Endothelial cell of umbilical vein (primary cell): ENCODE measurements around the gene ACTG2.

ENCODE experiments used
- JUN ChIP-seq: IDR thresholded peaks from 2 replicates; pipeline ENCODE4 v1.6.1; 2011; ENCODE audit warnings: borderline replicate concordance, low read depth; ENCODE audit not compliant: insufficient read length, insufficient read depth
- POLR2A ChIP-seq: IDR thresholded peaks from 2 replicates; pipeline ENCODE4 v1.6.1; 2012; ENCODE audit warnings: low read depth, mild to moderate bottlenecking, control low read depth, low read length
- POLR2AphosphoS5 ChIP-seq: IDR thresholded peaks from 2 replicates; pipeline ENCODE4 v1.6.1; 2012; ENCODE audit warnings: low read depth, mild to moderate bottlenecking, control low read depth, low read length, moderate library complexity; ENCODE audit not compliant: insufficient read depth
- TF ChIP-seq, protein P1 (sequence below), 2 donors: IDR thresholded peaks; 1 replicate in 1 of 2; 2 replicates in 1 of 2; pipeline ENCODE4 v1.5.1; 2011; ENCODE audit warnings: low read length in 2 of 2, mild to moderate bottlenecking in 2 of 2, moderate library complexity in 2 of 2, control low read depth in 1 of 2, inconsistent platforms in 1 of 2, low read depth in 1 of 2; ENCODE audit not compliant: insufficient read depth in 1 of 2; ENCODE audit errors: extremely low read depth in 1 of 2
- TF ChIP-seq, protein P2 (sequence below): IDR thresholded peaks from 2 replicates; pipeline ENCODE4 v1.6.1; 2011; ENCODE audit not compliant: insufficient read depth, insufficient read length

- no peak for TF ChIP-seq POLR2A
- TF ChIP-seq, protein P1, sequence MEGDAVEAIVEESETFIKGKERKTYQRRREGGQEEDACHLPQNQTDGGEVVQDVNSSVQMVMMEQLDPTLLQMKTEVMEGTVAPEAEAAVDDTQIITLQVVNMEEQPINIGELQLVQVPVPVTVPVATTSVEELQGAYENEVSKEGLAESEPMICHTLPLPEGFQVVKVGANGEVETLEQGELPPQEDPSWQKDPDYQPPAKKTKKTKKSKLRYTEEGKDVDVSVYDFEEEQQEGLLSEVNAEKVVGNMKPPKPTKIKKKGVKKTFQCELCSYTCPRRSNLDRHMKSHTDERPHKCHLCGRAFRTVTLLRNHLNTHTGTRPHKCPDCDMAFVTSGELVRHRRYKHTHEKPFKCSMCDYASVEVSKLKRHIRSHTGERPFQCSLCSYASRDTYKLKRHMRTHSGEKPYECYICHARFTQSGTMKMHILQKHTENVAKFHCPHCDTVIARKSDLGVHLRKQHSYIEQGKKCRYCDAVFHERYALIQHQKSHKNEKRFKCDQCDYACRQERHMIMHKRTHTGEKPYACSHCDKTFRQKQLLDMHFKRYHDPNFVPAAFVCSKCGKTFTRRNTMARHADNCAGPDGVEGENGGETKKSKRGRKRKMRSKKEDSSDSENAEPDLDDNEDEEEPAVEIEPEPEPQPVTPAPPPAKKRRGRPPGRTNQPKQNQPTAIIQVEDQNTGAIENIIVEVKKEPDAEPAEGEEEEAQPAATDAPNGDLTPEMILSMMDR (IDR thresholded peaks at IDR 0.05; ENCODE audit: extremely low read depth in 1 of 2, insufficient read depth in 1 of 2, low read depth in 1 of 2, low read length in 2 of 2): no peak
- TF ChIP-seq JUN: no peak
- TF ChIP-seq POLR2AphosphoS5: no peak
- TF ChIP-seq, protein P2, sequence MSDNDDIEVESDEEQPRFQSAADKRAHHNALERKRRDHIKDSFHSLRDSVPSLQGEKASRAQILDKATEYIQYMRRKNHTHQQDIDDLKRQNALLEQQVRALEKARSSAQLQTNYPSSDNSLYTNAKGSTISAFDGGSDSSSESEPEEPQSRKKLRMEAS: no peak
Measured at GRCh38 chr2:73911548-73912208, 18.9 kb downstream of the ACTG2 start.
